ENCODE results near the gene DMRTA1. TPM values are rescaled to one million over a fixed set of nuclear protein-coding genes. Genes with fewer than 3 reads are reported as not detected.

DMRTA1 gene, protein sequence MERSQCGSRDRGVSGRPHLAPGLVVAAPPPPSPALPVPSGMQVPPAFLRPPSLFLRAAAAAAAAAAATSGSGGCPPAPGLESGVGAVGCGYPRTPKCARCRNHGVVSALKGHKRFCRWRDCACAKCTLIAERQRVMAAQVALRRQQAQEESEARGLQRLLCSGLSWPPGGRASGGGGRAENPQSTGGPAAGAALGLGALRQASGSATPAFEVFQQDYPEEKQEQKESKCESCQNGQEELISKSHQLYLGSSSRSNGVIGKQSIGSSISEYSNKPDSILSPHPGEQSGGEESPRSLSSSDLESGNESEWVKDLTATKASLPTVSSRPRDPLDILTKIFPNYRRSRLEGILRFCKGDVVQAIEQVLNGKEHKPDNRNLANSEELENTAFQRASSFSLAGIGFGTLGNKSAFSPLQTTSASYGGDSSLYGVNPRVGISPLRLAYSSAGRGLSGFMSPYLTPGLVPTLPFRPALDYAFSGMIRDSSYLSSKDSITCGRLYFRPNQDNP
- total RNA-seq (2014; rRNA removed; shearing (Covaris generic)) = 6.9 and 8.8 TPM in 2 replicates
- 3.3 and 4.1 TPM in 2 replicates for polyA plus RNA-seq (2016; fragmentation: Nextera tagmentation; extraction: Ambion mirVana)
- long read RNA-seq, full-length matches to known transcripts = 6 of 8 reads
- long read RNA-seq, partial matches to known transcripts = 1 of 8 reads
- long read RNA-seq, other reads (novel, unspliced or antisense) = 1 of 8 reads

DNA sequence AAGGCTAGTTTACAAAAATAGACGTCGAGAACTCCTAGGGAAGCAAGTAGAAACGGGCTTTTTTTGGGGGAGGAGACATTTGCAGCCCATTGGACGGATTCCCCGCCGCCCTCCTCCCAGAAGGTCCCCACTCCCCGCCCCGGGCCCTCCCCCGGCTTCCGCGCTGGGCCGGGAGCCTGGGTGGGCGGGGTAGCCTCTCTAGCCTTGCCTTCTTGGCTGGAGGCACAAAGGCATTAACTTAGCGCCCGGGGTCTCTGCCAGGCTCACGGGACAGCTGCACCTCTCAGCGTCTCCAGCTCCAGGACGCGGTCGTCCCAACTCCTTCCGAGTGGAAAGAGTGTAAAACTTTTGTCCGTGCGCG is at the start of gene DMRTA1:
DMRTA1 (plus strand) TSS at position 236 of the 361 bp plus-strand sequence. CDS start 242 bp downstream, outside the sequence.
- peaks cover 21% of the 10 kb centered on the region for H3K79me2 ChIP-seq (replicated peaks; ENCODE audit: insufficient read depth)
- H3F3A ChIP-seq (replicated peaks; ENCODE audit: low read depth) = no peaks in the 10 kb centered on the region
- DNase-seq (ENCODE audit: low spot score) (peak; percentile 90), ATAC-seq (peak; percentile 88)
- H3K27me3 ChIP-seq (ENCODE audit: insufficient read depth) = no peaks in the 10 kb centered on the region
- peaks cover 19% of the 10 kb centered on the region for H3K4me1 ChIP-seq (ENCODE audit: insufficient read depth)
- Mint-ChIP-seq H3K27me3 (ENCODE audit: insufficient read depth, low read depth, poor library complexity) (no peaks in the 10 kb centered on the region), H3K4me3 (peak within 1 kb of the TSS; percentile 85), H3K4me1 (peaks cover 14% of the 10 kb centered on the region), H3K27ac (no peak within 1 kb of the TSS), H3K36me3 (ENCODE audit: low read depth) (peaks cover 4% of the 10 kb centered on the region; the same call in 1 of the 3 replicates), H3K9me3 (no peaks in the 10 kb centered on the region; the same call in 2 of the 3 replicates)
- no peak within 1 kb of the TSS for H3K27ac ChIP-seq (ENCODE audit: low read depth)
- H3K4me2 ChIP-seq = peak within 1 kb of the TSS; percentile 79
- H3K36me3 ChIP-seq (ENCODE audit: insufficient read depth) = no peaks in the 10 kb centered on the region
- H3K4me3 ChIP-seq = peak within 1 kb of the TSS; percentile 70
- no peaks in the 10 kb centered on the region for H4K20me1 ChIP-seq (replicated peaks; ENCODE audit: insufficient read depth)
- TF ChIP-seq NANOG (IDR thresholded peaks at IDR 0.05; ENCODE audit: borderline replicate concordance) (no peak), POLR2AphosphoS5 (IDR thresholded peaks at IDR 0.05; ENCODE audit: low read depth) (peak; percentile 84)
- H3K9me2 ChIP-seq (ENCODE audit: insufficient read depth) = no peaks in the 10 kb centered on the region
- H2AFZ ChIP-seq = peak within 1 kb of the TSS; percentile 91

DNA sequence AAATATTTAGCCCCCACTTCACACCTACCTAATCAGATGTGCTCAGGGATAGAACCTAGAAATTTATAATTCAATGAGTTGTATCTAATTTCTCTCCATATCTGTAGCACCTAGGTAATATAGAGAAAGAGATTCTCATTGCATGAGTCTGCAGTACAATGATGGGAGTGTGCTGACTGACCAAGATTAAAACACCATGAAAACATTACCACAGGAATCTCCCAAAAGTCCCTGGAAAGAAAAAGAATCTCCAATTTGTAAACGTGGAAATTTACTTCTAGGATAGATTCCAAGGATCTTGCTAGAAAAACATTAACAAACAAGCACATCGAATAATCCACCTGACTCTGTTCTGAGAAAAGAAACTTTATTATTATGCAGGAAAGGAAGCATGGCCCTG is 45.0 kb upstream of the DMRTA1 start:
- no peak for ATAC-seq
- Histone ChIP-seq H3K27me3 (ENCODE audit: insufficient read depth) (no peaks in the 10 kb centered on the region), H3K27ac (ENCODE audit: low read depth) (no peak overlapping the region), H3K4me1 (ENCODE audit: insufficient read depth) (no peaks in the 10 kb centered on the region), H3K9me2 (ENCODE audit: insufficient read depth) (peaks cover under 1% of the 10 kb centered on the region; the same call in 1 of the 2 replicates), H4K20me1 (replicated peaks; ENCODE audit: insufficient read depth) (no peaks in the 10 kb centered on the region), H2AFZ (no peak overlapping the region), H3K79me2 (replicated peaks; ENCODE audit: insufficient read depth) (no peaks in the 10 kb centered on the region), H3F3A (replicated peaks; ENCODE audit: low read depth) (no peaks in the 10 kb centered on the region), H3K4me3 (no peak overlapping the region), H3K36me3 (ENCODE audit: insufficient read depth) (no peaks in the 10 kb centered on the region), H3K4me2 (no peak overlapping the region)
- H3K4me1 Mint-ChIP-seq = no peaks in the 10 kb centered on the region
- no peaks in the 10 kb centered on the region; the same call in 2 of the 3 replicates for H3K9me3 Mint-ChIP-seq
- H3K4me3 Mint-ChIP-seq = no peak overlapping the region
- H3K27me3 Mint-ChIP-seq (ENCODE audit: insufficient read depth, low read depth, poor library complexity) = peaks cover 2% of the 10 kb centered on the region
- H3K36me3 Mint-ChIP-seq (ENCODE audit: low read depth) = no peaks in the 10 kb centered on the region
- no peak for DNase-seq (ENCODE audit: low spot score)
- no peak overlapping the region for H3K27ac Mint-ChIP-seq
- TF ChIP-seq ZNF114 (CRISPR knock-in tag; IDR thresholded peaks at IDR 0.05) = no peak
- TF ChIP-seq EZH2phosphoT487 (IDR thresholded peaks at IDR 0.05; ENCODE audit: unreplicated experiment) = no peak
- no peak for TF ChIP-seq NANOG (IDR thresholded peaks at IDR 0.05; ENCODE audit: borderline replicate concordance)
- TF ChIP-seq STAT1 (IDR thresholded peaks at IDR 0.05; ENCODE audit: unreplicated experiment) = no peak
- TF ChIP-seq, protein P1, sequence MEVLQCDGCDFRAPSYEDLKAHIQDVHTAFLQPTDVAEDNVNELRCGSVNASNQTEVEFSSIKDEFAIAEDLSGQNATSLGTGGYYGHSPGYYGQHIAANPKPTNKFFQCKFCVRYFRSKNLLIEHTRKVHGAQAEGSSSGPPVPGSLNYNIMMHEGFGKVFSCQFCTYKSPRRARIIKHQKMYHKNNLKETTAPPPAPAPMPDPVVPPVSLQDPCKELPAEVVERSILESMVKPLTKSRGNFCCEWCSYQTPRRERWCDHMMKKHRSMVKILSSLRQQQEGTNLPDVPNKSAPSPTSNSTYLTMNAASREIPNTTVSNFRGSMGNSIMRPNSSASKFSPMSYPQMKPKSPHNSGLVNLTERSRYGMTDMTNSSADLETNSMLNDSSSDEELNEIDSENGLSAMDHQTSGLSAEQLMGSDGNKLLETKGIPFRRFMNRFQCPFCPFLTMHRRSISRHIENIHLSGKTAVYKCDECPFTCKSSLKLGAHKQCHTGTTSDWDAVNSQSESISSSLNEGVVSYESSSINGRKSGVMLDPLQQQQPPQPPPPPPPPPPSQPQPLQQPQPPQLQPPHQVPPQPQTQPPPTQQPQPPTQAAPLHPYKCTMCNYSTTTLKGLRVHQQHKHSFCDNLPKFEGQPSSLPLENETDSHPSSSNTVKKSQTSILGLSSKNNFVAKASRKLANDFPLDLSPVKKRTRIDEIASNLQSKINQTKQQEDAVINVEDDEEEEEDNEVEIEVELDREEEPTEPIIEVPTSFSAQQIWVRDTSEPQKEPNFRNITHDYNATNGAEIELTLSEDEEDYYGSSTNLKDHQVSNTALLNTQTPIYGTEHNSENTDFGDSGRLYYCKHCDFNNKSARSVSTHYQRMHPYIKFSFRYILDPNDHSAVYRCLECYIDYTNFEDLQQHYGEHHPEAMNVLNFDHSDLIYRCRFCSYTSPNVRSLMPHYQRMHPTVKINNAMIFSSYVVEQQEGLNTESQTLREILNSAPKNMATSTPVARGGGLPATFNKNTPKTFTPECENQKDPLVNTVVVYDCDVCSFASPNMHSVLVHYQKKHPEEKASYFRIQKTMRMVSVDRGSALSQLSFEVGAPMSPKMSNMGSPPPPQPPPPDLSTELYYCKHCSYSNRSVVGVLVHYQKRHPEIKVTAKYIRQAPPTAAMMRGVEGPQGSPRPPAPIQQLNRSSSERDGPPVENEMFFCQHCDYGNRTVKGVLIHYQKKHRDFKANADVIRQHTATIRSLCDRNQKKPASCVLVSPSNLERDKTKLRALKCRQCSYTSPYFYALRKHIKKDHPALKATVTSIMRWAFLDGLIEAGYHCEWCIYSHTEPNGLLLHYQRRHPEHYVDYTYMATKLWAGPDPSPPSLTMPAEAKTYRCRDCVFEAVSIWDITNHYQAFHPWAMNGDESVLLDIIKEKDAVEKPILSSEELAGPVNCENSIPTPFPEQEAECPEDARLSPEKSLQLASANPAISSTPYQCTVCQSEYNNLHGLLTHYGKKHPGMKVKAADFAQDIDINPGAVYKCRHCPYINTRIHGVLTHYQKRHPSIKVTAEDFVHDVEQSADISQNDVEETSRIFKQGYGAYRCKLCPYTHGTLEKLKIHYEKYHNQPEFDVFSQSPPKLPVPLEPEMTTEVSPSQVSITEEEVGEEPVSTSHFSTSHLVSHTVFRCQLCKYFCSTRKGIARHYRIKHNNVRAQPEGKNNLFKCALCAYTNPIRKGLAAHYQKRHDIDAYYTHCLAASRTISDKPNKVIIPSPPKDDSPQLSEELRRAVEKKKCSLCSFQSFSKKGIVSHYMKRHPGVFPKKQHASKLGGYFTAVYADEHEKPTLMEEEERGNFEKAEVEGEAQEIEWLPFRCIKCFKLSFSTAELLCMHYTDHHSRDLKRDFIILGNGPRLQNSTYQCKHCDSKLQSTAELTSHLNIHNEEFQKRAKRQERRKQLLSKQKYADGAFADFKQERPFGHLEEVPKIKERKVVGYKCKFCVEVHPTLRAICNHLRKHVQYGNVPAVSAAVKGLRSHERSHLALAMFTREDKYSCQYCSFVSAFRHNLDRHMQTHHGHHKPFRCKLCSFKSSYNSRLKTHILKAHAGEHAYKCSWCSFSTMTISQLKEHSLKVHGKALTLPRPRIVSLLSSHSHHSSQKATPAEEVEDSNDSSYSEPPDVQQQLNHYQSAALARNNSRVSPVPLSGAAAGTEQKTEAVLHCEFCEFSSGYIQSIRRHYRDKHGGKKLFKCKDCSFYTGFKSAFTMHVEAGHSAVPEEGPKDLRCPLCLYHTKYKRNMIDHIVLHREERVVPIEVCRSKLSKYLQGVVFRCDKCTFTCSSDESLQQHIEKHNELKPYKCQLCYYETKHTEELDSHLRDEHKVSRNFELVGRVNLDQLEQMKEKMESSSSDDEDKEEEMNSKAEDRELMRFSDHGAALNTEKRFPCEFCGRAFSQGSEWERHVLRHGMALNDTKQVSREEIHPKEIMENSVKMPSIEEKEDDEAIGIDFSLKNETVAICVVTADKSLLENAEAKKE (CRISPR knock-in tag; IDR thresholded peaks at IDR 0.05) = no peak
- no peak for TF ChIP-seq ZNF331 (CRISPR knock-in tag; IDR thresholded peaks at IDR 0.05; ENCODE audit: low read depth)
- TF ChIP-seq, protein P2, sequence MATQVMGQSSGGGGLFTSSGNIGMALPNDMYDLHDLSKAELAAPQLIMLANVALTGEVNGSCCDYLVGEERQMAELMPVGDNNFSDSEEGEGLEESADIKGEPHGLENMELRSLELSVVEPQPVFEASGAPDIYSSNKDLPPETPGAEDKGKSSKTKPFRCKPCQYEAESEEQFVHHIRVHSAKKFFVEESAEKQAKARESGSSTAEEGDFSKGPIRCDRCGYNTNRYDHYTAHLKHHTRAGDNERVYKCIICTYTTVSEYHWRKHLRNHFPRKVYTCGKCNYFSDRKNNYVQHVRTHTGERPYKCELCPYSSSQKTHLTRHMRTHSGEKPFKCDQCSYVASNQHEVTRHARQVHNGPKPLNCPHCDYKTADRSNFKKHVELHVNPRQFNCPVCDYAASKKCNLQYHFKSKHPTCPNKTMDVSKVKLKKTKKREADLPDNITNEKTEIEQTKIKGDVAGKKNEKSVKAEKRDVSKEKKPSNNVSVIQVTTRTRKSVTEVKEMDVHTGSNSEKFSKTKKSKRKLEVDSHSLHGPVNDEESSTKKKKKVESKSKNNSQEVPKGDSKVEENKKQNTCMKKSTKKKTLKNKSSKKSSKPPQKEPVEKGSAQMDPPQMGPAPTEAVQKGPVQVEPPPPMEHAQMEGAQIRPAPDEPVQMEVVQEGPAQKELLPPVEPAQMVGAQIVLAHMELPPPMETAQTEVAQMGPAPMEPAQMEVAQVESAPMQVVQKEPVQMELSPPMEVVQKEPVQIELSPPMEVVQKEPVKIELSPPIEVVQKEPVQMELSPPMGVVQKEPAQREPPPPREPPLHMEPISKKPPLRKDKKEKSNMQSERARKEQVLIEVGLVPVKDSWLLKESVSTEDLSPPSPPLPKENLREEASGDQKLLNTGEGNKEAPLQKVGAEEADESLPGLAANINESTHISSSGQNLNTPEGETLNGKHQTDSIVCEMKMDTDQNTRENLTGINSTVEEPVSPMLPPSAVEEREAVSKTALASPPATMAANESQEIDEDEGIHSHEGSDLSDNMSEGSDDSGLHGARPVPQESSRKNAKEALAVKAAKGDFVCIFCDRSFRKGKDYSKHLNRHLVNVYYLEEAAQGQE (IDR thresholded peaks at IDR 0.05; ENCODE audit: unreplicated experiment) = no peak
- no peak for TF ChIP-seq CREB1 (CRISPR knock-in tag; IDR thresholded peaks at IDR 0.05; ENCODE audit: low read depth)
- no peak for TF ChIP-seq EZH2 (IDR thresholded peaks at IDR 0.05; ENCODE audit: low read depth, unreplicated experiment)
